Endothelial cell of umbilical vein (primary cell): ENCODE results near the gene CMTM6. TPM values are rescaled to one million over a fixed set of nuclear protein-coding genes. Genes with fewer than 3 reads are reported as not detected.

Experiments used
- BruUV-seq: library from RNA; stranded (reverse); fragments of 400-500 nt; replicated peaks from 2 replicates; lab custom pipeline; 2021; lab: Mats Ljungman, UMichigan
- CTCF ChIA-PET: fragments of 300-600, 350-600 bp; sonication (Branson Sonifier 250); formaldehyde crosslinking; loops from one replicate; lab custom pipeline; 2021; ENCODE audit warnings: antibody characterized with exemption, inconsistent platforms; lab: Charles Lee
- POLR2A ChIA-PET: fragments of 300-600, 350-600 bp; sonication (Branson Sonifier 250); formaldehyde crosslinking; loops from one replicate; lab custom pipeline; 2021; ENCODE audit warnings: antibody characterized with exemption, inconsistent platforms; lab: Charles Lee
- DNase-seq: peaks from one replicate; pipeline ENCODE4 v3.0.0-alpha.2; 2011; ENCODE audit warnings: low read depth, low spot score
- FAIRE-seq: peaks from 2 replicates; lab custom pipeline; 2011; peaks lifted over from hg19 to GRCh38; lab: Jason Lieb, UNC
- H2AFZ ChIP-seq: 2 replicates; pipeline ENCODE4 v1.6.0; 2012; ENCODE audit warnings: low read depth, low read length, control low read depth, inconsistent platforms
- H3K27ac ChIP-seq: 2 replicates; pipeline ENCODE4 v1.5.1; 2011; ENCODE audit warnings: low read depth, mild to moderate bottlenecking, control low read depth, low read length, moderate library complexity; ENCODE audit not compliant: insufficient read depth
- H3K27me3 ChIP-seq, 2 experiments: 2 replicates each; pipeline versions ENCODE4 v1.6.0 to v1.6.1; 2011; ENCODE audit warnings: low read length in 2 of 2, mixed read lengths in 1 of 2; ENCODE audit not compliant: control insufficient read depth in 2 of 2, insufficient read depth in 2 of 2
- H3K36me3 ChIP-seq, 2 experiments: 2 replicates in 1 of 2; 3 replicates in 1 of 2; pipeline ENCODE4 v1.5.1; 2011; ENCODE audit warnings: low read length in 2 of 2, mild to moderate bottlenecking in 1 of 2, moderate library complexity in 1 of 2; ENCODE audit not compliant: control insufficient read depth in 2 of 2, insufficient read depth in 2 of 2; ENCODE audit errors: extremely low read depth in 1 of 2
- H3K4me1 ChIP-seq: 3 replicates; pipeline ENCODE4 v1.5.1; 2011; ENCODE audit warnings: mild to moderate bottlenecking, low read length; ENCODE audit not compliant: control insufficient read depth, insufficient read depth; ENCODE audit errors: extremely low read depth
- H3K4me2 ChIP-seq: 2 replicates; pipeline ENCODE4 v1.6.1; 2011; ENCODE audit warnings: low read length, control low read depth, mixed read lengths; ENCODE audit not compliant: insufficient read depth
- H3K4me3 ChIP-seq, 3 experiments: fragments of 200-600 bp in 1 of 3; sonication (generic), shearing (Covaris generic) in 1 of 3; replicated peaks in 1 of 3; 2 replicates each; pipeline ENCODE4 v1.5.1; 2011 to 2016; ENCODE audit warnings: control low read depth in 3 of 3, low read length in 3 of 3, mild to moderate bottlenecking in 2 of 3, inconsistent platforms in 1 of 3, low read depth in 1 of 3, moderate library complexity in 1 of 3; ENCODE audit not compliant: insufficient read depth in 1 of 3
- H3K79me2 ChIP-seq: 2 replicates; pipeline ENCODE4 v1.6.0; 2012; ENCODE audit warnings: low read length, inconsistent platforms; ENCODE audit not compliant: control insufficient read depth, insufficient read depth
- H3K9ac ChIP-seq: replicated peaks from 2 replicates; pipeline ENCODE3; 2011; ENCODE audit warnings: low read length, control low read depth; ENCODE audit not compliant: insufficient read depth; ENCODE audit errors: extremely low read depth
- H3K9me1 ChIP-seq: replicated peaks from 3 replicates; pipeline ENCODE4 v1.6.0; 2011; ENCODE audit warnings: mild to moderate bottlenecking, low read length; ENCODE audit not compliant: control insufficient read depth, insufficient read depth; ENCODE audit errors: extremely low read depth
- H3K9me3 ChIP-seq: replicated peaks from 2 replicates; pipeline ENCODE4 v1.5.1; 2012; ENCODE audit warnings: low read length, inconsistent platforms; ENCODE audit not compliant: control insufficient read depth, insufficient read depth
- H4K20me1 ChIP-seq: replicated peaks from 2 replicates; pipeline ENCODE3; 2011; ENCODE audit warnings: mild to moderate bottlenecking, low read length; ENCODE audit not compliant: control insufficient read depth, insufficient read depth; ENCODE audit errors: extremely low read depth
- CTCF ChIP-seq, 2 donors: IDR thresholded peaks; 1 replicate in 1 of 2; 2 replicates in 1 of 2; pipeline ENCODE4 v1.5.1; 2011; ENCODE audit warnings: low read length in 2 of 2, mild to moderate bottlenecking in 2 of 2, moderate library complexity in 2 of 2, control low read depth in 1 of 2, inconsistent platforms in 1 of 2, low read depth in 1 of 2; ENCODE audit not compliant: insufficient read depth in 1 of 2; ENCODE audit errors: extremely low read depth in 1 of 2
- EZH2 ChIP-seq: IDR thresholded peaks from 2 replicates; pipeline ENCODE4 v1.6.1; 2012; ENCODE audit warnings: borderline replicate concordance, low read depth, mild to moderate bottlenecking, moderate library complexity, low read length, inconsistent platforms; ENCODE audit not compliant: severe bottlenecking
- FOS ChIP-seq: IDR thresholded peaks from 2 replicates; pipeline ENCODE4 v1.6.1; 2011; ENCODE audit warnings: mild to moderate bottlenecking, low read length, moderate library complexity, borderline replicate concordance; ENCODE audit not compliant: insufficient read depth
- GATA2 ChIP-seq: IDR thresholded peaks from 2 replicates; pipeline ENCODE4 v1.7.0; 2011; ENCODE audit warnings: low read depth, mild to moderate bottlenecking, moderate library complexity, mixed read lengths, low read length; ENCODE audit not compliant: insufficient read length, insufficient read depth
- JUN ChIP-seq: IDR thresholded peaks from 2 replicates; pipeline ENCODE4 v1.6.1; 2011; ENCODE audit warnings: borderline replicate concordance, low read depth; ENCODE audit not compliant: insufficient read length, insufficient read depth
- MYC ChIP-seq: IDR thresholded peaks from one replicate; pipeline ENCODE4 v1.6.1; 2011; ENCODE audit warnings: mild to moderate bottlenecking, low read depth, low read length
- POLR2A ChIP-seq: IDR thresholded peaks from 2 replicates; pipeline ENCODE4 v1.6.1; 2012; ENCODE audit warnings: low read depth, mild to moderate bottlenecking, control low read depth, low read length
- POLR2AphosphoS5 ChIP-seq: IDR thresholded peaks from 2 replicates; pipeline ENCODE4 v1.6.1; 2012; ENCODE audit warnings: low read depth, mild to moderate bottlenecking, control low read depth, low read length, moderate library complexity; ENCODE audit not compliant: insufficient read depth
- dilution Hi-C: fragments of 300-500 bp; cut with MboI; formaldehyde crosslinking; loops from one replicate; pipeline ENCODE4 v1.15.0; 2019; ENCODE audit warnings: low sequenced_read_pairs; ENCODE audit not compliant: extremely low pct_ligation_motif_present
- intact Hi-C: fragments of 100-400 bp; cut with micrococcal nuclease; formaldehyde crosslinking; loops from one replicate; pipeline ENCODE4 v1.10.0; 2022
- polyA plus RNA-seq, 4 experiments: library from polyadenylated mRNA; depleted of rRNA in 3 of 4; stranded (reverse) in 3 of 4; unstranded in 1 of 4; fragments of >200 nt; gene quantifications; 2 replicates each; pipeline versions ENCODE4 v1.2.1 to v1.2.3, GENCODE V29; 2011 to 2012; ENCODE audit warnings: missing spikeins in 1 of 4
- total RNA-seq: library from RNA; stranded (reverse); gene quantifications from 2 replicates; pipeline ENCODE4 v1.2.3, GENCODE V29; 2021
- TF ChIP-seq, protein P1 (sequence below): IDR thresholded peaks from 2 replicates; pipeline ENCODE4 v1.6.1; 2011; ENCODE audit not compliant: insufficient read depth, insufficient read length

The CMTM6 gene
- total and polyA plus RNA-seq, 2 donors (not counting 3 experiments of a cell fraction or from before 2014, with no cell fraction given): 38.0 to 56.3 TPM

DNA sequence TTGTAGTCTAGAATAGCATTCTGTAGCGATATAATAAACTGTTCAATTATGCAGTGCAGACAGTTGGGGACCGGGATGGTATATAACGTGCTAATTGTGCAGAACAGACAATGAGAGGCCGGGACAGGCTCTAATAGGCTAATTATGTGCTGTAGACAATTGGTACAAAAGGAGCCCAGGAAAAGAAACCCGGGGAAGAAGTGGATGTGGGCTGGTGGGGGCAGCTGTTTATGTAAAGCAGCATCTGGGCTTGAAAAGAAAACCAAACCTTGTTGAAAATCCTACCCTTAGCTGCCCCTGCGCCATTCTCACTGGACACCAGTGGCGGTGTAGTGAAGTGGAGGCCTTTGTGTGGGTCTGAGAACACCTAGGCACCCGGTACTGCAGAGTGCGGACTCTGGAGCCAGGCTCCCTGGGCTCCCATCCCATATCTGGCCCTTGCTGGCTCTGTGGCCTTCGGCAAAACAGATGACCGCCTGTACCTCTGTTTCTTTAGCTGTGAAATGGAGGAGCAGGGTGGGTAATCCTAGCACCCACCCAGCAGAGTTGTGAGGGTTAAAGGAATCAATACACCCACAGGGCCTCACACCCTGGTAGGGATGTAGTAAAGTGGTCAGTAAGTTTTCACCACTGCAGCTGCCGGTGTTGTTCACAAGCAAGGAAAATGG lies 51.5 kb downstream of the CMTM6 start:
- Histone ChIP-seq H3K9me3 (no peaks in the 10 kb centered on the region), H2AFZ (no peak overlapping the region), H3K9ac (no peak overlapping the region), H3K79me2 (peaks cover 12% of the 10 kb centered on the region), H3K27me3 (no peaks in the 10 kb centered on the region), H3K9me1 (no peaks in the 10 kb centered on the region), H3K27ac (no peak overlapping the region), H4K20me1 (no peaks in the 10 kb centered on the region), H3K4me3 (no peak overlapping the region), H3K4me2 (no peak overlapping the region), H3K36me3 (peaks cover 3 to 25% of the 10 kb centered on the region in 2 experiments), H3K4me1 (no peaks in the 10 kb centered on the region)
- TF ChIP-seq EZH2 (no peak), GATA2 (no peak), POLR2AphosphoS5 (no peak), CTCF (IDR thresholded peaks at IDR 0.05; ENCODE audit: extremely low read depth in 1 of 2, insufficient read depth in 1 of 2, low read depth in 1 of 2, low read length in 2 of 2) (no peak), FOS (no peak), MYC (no peak), JUN (no peak), POLR2A (no peak)
- TF ChIP-seq, protein P1, sequence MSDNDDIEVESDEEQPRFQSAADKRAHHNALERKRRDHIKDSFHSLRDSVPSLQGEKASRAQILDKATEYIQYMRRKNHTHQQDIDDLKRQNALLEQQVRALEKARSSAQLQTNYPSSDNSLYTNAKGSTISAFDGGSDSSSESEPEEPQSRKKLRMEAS: no peak
- CTCF ChIA-PET: interaction anchor here (1.2 to 1.5 kb wide), 3 partner anchors 17 to 76 kb away, joined by 3 to 4 read pairs (median 4); no protein-coding TSS in a partner anchor
- no peak for DNase-seq
- no TSS peak for BruUV-seq
- POLR2A ChIA-PET: no interaction called here
- intact Hi-C loops (no loop called here), dilution Hi-C loops (no loop called here)
- FAIRE-seq: no peak
